Occipital lobe (tissue), 2 donors: Measurements from ENCODE around the gene JAZF1. TPM values are rescaled to one million over a fixed set of nuclear protein-coding genes. Genes with fewer than 3 reads are reported as not detected.
"Not testable (repeated sequence)": the region's sequence is repeated elsewhere in the genome, so short reads cannot be mapped to it uniquely, and the experiment has no call there.

Source experiments
- DNase-seq: peaks from one replicate; lab custom pipeline; 2025; lab: John Stamatoyannopoulos, UW
- total RNA-seq: library from RNA; depleted of rRNA; stranded (reverse); fragments of >200 nt; gene quantifications from one replicate; pipeline ENCODE4 v1.2.3, GENCODE V29; 2014

JAZF1 gene
- total RNA-seq, 1 donor from 2014 or later, result 62.1 TPM

- DNase-seq, result no peak
Observed at GRCh38 chr7:27914409-27914808, 266.2 kb downstream of the JAZF1 start.

- DNase-seq, result no peak
Observed at GRCh38 chr7:27912751-27913150, 267.8 kb downstream of the JAZF1 start.

GRCh38 chr7:27911920-27912319 is 268.7 kb downstream of the JAZF1 start:
- DNase-seq, result no peak

GRCh38 chr7:27910326-27910725 is 270.3 kb downstream of the JAZF1 start:
- no peak for DNase-seq

- DNase-seq, result no peak
Observed at GRCh38 chr7:27908534-27909165, 271.9 kb downstream of the JAZF1 start.

- DNase-seq, result no peak
Observed at GRCh38 chr7:27906385-27907091, 274.1 kb downstream of the JAZF1 start.

GRCh38 chr7:27905951-27906350 is 274.6 kb downstream of the JAZF1 start:
- DNase-seq, result no peak

- DNase-seq, result no peak
Observed at GRCh38 chr7:27901028-27901760, 279.4 kb downstream of the JAZF1 start.

GRCh38 chr7:27900006-27900405 is 280.6 kb downstream of the JAZF1 start:
- DNase-seq, result no peak

GRCh38 chr7:27899601-27900000 is 281.0 kb downstream of the JAZF1 start:
- no peak for DNase-seq

GRCh38 chr7:27897441-27897847 is 283.2 kb downstream of the JAZF1 start:
- DNase-seq, result no peak

GRCh38 chr7:27897001-27897400 is 283.6 kb downstream of the JAZF1 start:
- DNase-seq, result no peak

- no peak for DNase-seq
Observed at GRCh38 chr7:27895551-27895950, 285.0 kb downstream of the JAZF1 start.

GRCh38 chr7:27890205-27890849 is 290.3 kb downstream of the JAZF1 start:
- DNase-seq, result no peak

GRCh38 chr7:27889800-27890199 is 290.8 kb downstream of the JAZF1 start:
- no peak for DNase-seq

- no peak for DNase-seq
Observed at GRCh38 chr7:27888736-27889135, 291.9 kb downstream of the JAZF1 start.

GRCh38 chr7:27886710-27887109 is 293.9 kb downstream of the JAZF1 start:
- not testable (repeated sequence) for DNase-seq

GRCh38 chr7:27885652-27886051 is 294.9 kb downstream of the JAZF1 start:
- DNase-seq, result no peak

GRCh38 chr7:27883696-27884095 is 296.9 kb downstream of the JAZF1 start:
- DNase-seq, result no peak

GRCh38 chr7:27876756-27877155 is 303.8 kb downstream of the JAZF1 start:
- DNase-seq, result no peak

GRCh38 chr7:27875832-27876231 is 304.8 kb downstream of the JAZF1 start:
- no peak for DNase-seq

- no peak for DNase-seq
Observed at GRCh38 chr7:27875061-27875460, 305.5 kb downstream of the JAZF1 start.
